K562 (cell line): ENCODE data around the gene LZTR1. TPM values are rescaled to one million over a fixed set of nuclear protein-coding genes. Genes with fewer than 3 reads are reported as not detected.

Experiments used
- ATF2 ChIP-seq: sonication (generic); formaldehyde crosslinking; IDR thresholded peaks from 2 replicates; pipeline ENCODE4 v1.8.1; 2022; ENCODE audit warnings: missing genetic modification reagents
- BRD9 ChIP-seq: fragments of 450-650 bp; IDR thresholded peaks from 2 replicates; pipeline ENCODE4 v1.6.1; 2018; ENCODE audit warnings: low read depth; ENCODE audit not compliant: partially characterized antibody
- CAMTA2 ChIP-seq: fragments of 250-450 bp; sonication (Bioruptor Pico); conservative IDR thresholded peaks from 2 replicates; pipeline ENCODE4 v1.5.1; 2022
- CBFA2T2 ChIP-seq: fragments of 450-650 bp; conservative IDR thresholded peaks from 2 replicates; pipeline ENCODE4 v1.6.1; 2017; ENCODE audit warnings: mild to moderate bottlenecking
- CHCHD3 ChIP-seq: fragments of 250-450 bp; sonication (Bioruptor Pico); IDR thresholded peaks from 2 replicates; pipeline ENCODE4 v2.1.2; 2022; ENCODE audit warnings: mild to moderate bottlenecking
- EZH2 ChIP-seq: IDR thresholded peaks from 2 replicates; pipeline ENCODE4 v1.6.1; 2012; ENCODE audit warnings: low read depth, mild to moderate bottlenecking, inconsistent platforms, low read length, borderline replicate concordance
- FOXA1 ChIP-seq: fragments of 450-650 bp; IDR thresholded peaks from 2 replicates; pipeline ENCODE4 v1.6.1; 2016; ENCODE audit warnings: mild to moderate bottlenecking, borderline replicate concordance
- GABPB2 ChIP-seq: fragments of 250-450 bp; sonication (Bioruptor Pico); conservative IDR thresholded peaks from 2 replicates; pipeline ENCODE4 v1.5.1; 2021; ENCODE audit warnings: mild to moderate bottlenecking
- GATAD2B ChIP-seq: fragments of 450-650 bp; IDR thresholded peaks from 2 replicates; pipeline ENCODE4 v1.6.1; 2017; ENCODE audit warnings: mild to moderate bottlenecking, borderline replicate concordance
- HDAC6 ChIP-seq: IDR thresholded peaks from 2 replicates; pipeline ENCODE4 v1.6.1; 2012; ENCODE audit warnings: low read depth, mild to moderate bottlenecking, control low read depth, inconsistent platforms, low read length, moderate library complexity
- HIVEP1 ChIP-seq: fragments of 250-450 bp; sonication (Bioruptor Pico); IDR thresholded peaks from 2 replicates; pipeline ENCODE4 v1.4.0; 2020; ENCODE audit warnings: mild to moderate bottlenecking
- LEF1 ChIP-seq: fragments of 450-650 bp; IDR thresholded peaks from 2 replicates; pipeline ENCODE4 v1.6.1; 2016; ENCODE audit warnings: mild to moderate bottlenecking
- MCM7 ChIP-seq, 2 experiments: fragments of 450-650 bp; IDR thresholded peaks; 2 replicates each; pipeline ENCODE4 v1.6.1; 2016 to 2018
- PHB ChIP-seq: fragments of 250-450 bp; sonication (Bioruptor Pico); IDR thresholded peaks from 2 replicates; pipeline ENCODE4 v1.5.0; 2021
- PHF21A ChIP-seq: fragments of 450-650 bp; IDR thresholded peaks from 2 replicates; pipeline ENCODE4 v1.6.1; 2017; ENCODE audit warnings: low read depth, borderline replicate concordance
- RBFOX2 ChIP-seq: fragments of 200-400 bp; formaldehyde crosslinking; IDR thresholded peaks from 2 replicates; pipeline ENCODE4 v1.6.1; 2017; ENCODE audit warnings: low read depth, mild to moderate bottlenecking, low read length, moderate library complexity
- SMAD3 ChIP-seq: fragments of 450-650 bp; formaldehyde crosslinking; conservative IDR thresholded peaks from 2 replicates; pipeline ENCODE4 v1.4.0; 2020; ENCODE audit warnings: mild to moderate bottlenecking
- SNIP1 ChIP-seq: fragments of 450-650 bp; IDR thresholded peaks from 2 replicates; pipeline ENCODE4 v1.7.1; 2017; ENCODE audit warnings: low read depth, mild to moderate bottlenecking
- SOX6 ChIP-seq: fragments of 450-650 bp; IDR thresholded peaks from 2 replicates; pipeline ENCODE4 v1.6.1; 2014; ENCODE audit warnings: mild to moderate bottlenecking
- ZBTB2 ChIP-seq: fragments of 450-650 bp; IDR thresholded peaks from 2 replicates; pipeline ENCODE4 v1.6.1; 2016; ENCODE audit warnings: antibody characterized with exemption
- ZNF165 ChIP-seq: fragments of 250-450 bp; sonication (Bioruptor Pico); IDR thresholded peaks from 2 replicates; pipeline ENCODE4 v1.4.0; 2020; ENCODE audit warnings: borderline replicate concordance
- ZNF217 ChIP-seq: sonication (generic); formaldehyde crosslinking; IDR thresholded peaks from 2 replicates; pipeline ENCODE4 v1.8.0; 2022; ENCODE audit warnings: mild to moderate bottlenecking, missing genetic modification reagents
- ZNF324 ChIP-seq: fragments of 250-450 bp; sonication (Bioruptor Pico); IDR thresholded peaks from 2 replicates; pipeline ENCODE4 v1.4.0; 2020; ENCODE audit warnings: mild to moderate bottlenecking
- ZNF518B ChIP-seq: fragments of 250-450 bp; sonication (Bioruptor Pico); IDR thresholded peaks from 2 replicates; pipeline ENCODE4 v1.5.0; 2021; ENCODE audit warnings: mild to moderate bottlenecking, moderate library complexity
- ZNF655 ChIP-seq: fragments of 250-450 bp; sonication (Bioruptor Pico); IDR thresholded peaks from 2 replicates; pipeline ENCODE4 v1.5.0; 2021
- polyA plus RNA-seq, 8 experiments: library from polyadenylated mRNA; depleted of rRNA in 4 of 8; stranded (reverse) in 5 of 8; unstranded in 3 of 8; fragments of >200 nt; fragmentation: Nextera tagmentation in 2 of 8; fragmentation: Illumina TruSeq in 1 of 8; extraction: Ambion mirVana in 2 of 8; extraction: Trizol in 1 of 8; gene quantifications; 2 replicates each; pipeline versions ENCODE4 v1.2.1 to v1.2.3, GENCODE V29; 2011 to 2014; ENCODE audit warnings: inconsistent platforms in 1 of 8, missing spikeins in 1 of 8
- total RNA-seq, 7 experiments: library from RNA; depleted of rRNA in 6 of 7; stranded (reverse); fragments of >200 nt in 6 of 7; fragmentation: Illumina TruSeq in 2 of 7; extraction: Trizol in 2 of 7; gene quantifications; 2 replicates each; pipeline versions ENCODE4 v1.2.1 to v1.2.3, GENCODE V29; 2011 to 2021; ENCODE audit warnings: low replicate concordance in 1 of 7

Gene LZTR1
- total and polyA plus RNA-seq, 9 of the 15 experiments (the other 6 are each of a cell fraction or from before 2014, with no cell fraction given) = 2.2 to 135 (median 63.0) TPM

GRCh38 chr22:20974336-20974955, 7.7 kb upstream of the LZTR1 start (continued):
- TF ChIP-seq ATF2 (CRISPR knock-in tag) = no peak
- no peak for TF ChIP-seq HIVEP1 (CRISPR knock-in tag)
- TF ChIP-seq LEF1 = no peak
- no peak for TF ChIP-seq CBFA2T2
- peak; percentile 39 to 86; a peak in 1 of 4 replicates for TF ChIP-seq MCM7 (IDR thresholded peaks at IDR 0.05)
- no peak for TF ChIP-seq SMAD3 (CRISPR knock-in tag)
- no peak for TF ChIP-seq SOX6
- TF ChIP-seq CHCHD3 = no peak
- TF ChIP-seq RBFOX2 = no peak
- no peak for TF ChIP-seq ZNF324 (CRISPR knock-in tag)
- no peak for TF ChIP-seq PHF21A
- no peak for TF ChIP-seq SNIP1
- TF ChIP-seq CAMTA2 (CRISPR knock-in tag) = no peak
- TF ChIP-seq GATAD2B = no peak
- 0 out of 2 replicates have a peak, but pooled peaks have one; percentile 65 for TF ChIP-seq GABPB2
- TF ChIP-seq PHB (CRISPR knock-in tag) = no peak
- TF ChIP-seq EZH2 = peak; percentile 87; the same call in 1 of the 2 replicates
- TF ChIP-seq ZNF165 (CRISPR knock-in tag) = no peak
- no peak for TF ChIP-seq FOXA1
- TF ChIP-seq ZBTB2 = 0 out of 2 replicates have a peak, but pooled peaks have one; percentile 21
- TF ChIP-seq HDAC6 = 0 out of 2 replicates have a peak, but pooled peaks have one; percentile 40
- no peak for TF ChIP-seq ZNF217 (CRISPR knock-in tag)
- TF ChIP-seq ZNF518B (CRISPR knock-in tag) = no peak
- TF ChIP-seq ZNF655 (CRISPR knock-in tag) = no peak
- TF ChIP-seq BRD9 = no peak
